ENCODE results near the gene SLC39A1. TPM values are rescaled to one million over a fixed set of nuclear protein-coding genes. Genes with fewer than 3 reads are reported as not detected.
"Not testable (repeated sequence)": the region's sequence is repeated elsewhere in the genome, so short reads cannot be mapped to it uniquely, and the experiment has no call there.

SLC39A1 gene
- total RNA-seq, result 10 to 100 TPM; 67.0 to 68.7 TPM

DNA sequence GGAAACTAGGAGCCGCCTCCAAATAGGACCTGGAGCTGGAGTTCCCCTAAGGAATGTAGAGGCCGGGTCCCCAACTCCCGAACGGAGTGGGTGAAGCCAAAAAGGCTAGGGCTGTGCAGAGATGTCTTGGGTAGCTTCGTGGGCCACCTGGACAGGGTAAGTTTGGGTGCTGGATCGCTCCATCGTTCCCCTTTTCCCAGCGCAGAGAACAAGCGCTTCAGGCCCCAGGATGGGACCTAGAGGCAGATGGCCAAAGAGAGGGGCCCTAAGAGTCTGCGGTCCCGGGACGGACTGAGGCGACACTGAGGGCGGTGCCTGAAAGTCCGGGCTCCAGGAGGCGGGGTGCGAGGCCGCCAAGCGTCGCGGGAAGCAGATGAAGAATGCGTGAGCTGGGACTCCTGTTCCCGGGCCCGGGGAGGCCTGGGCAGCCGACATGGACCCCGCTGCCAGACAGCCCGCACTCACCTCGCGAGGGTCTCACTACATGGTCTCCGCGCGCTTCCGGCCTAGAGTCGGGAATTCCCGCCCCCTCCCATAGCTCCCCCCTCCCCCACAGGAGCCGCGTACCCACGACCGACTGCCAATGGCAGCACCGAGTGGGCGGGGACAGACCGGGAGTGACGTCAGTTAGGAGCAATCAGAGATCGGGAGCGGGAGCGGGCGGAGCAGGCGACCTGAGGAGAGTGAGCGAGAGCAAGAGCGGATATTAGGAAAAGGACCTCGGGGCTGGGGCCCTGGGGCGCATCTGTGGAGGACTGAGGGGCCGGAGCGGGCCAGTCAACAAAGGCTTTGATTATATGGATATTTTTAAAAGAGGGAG is at the start of gene SLC39A1:
SLC39A1 (minus strand) TSS at position 508 of the 820 bp plus-strand sequence. CDS start 822 bp downstream, outside the sequence.
- ChIA-PET CTCF (interaction anchor here (0.9 to 2.7 kb wide), 3 partner anchors 14 to 23 kb away, joined by 4 to 20 read pairs (median 18); partner anchors contain the start of genes DENND4B, JTB and RAB13), POLR2A (interaction anchor here (0.7 to 2.8 kb wide), 9 partner anchors 10 to 257 kb away, joined by 3 to 19 read pairs (median 6); partner anchors contain the start of genes DENND4B, JTB, RPS27 and UBAP2L)
- H3K36me3 Mint-ChIP-seq, result peaks cover 30% of the 10 kb centered on the region
- peak within 1 kb of the TSS; percentile 76 for H3K4me3 Mint-ChIP-seq
- H3K27ac Mint-ChIP-seq, result peak within 1 kb of the TSS; percentile 85
- H3K9me3 Mint-ChIP-seq, result no peaks in the 10 kb centered on the region
- DNase-seq, result peak; percentile 98
- no peaks in the 10 kb centered on the region for H3K27me3 Mint-ChIP-seq
- H3K4me1 Mint-ChIP-seq (ENCODE audit: low read depth), result peaks cover 48% of the 10 kb centered on the region
- intact Hi-C loops (cut with micrococcal nuclease), result loop anchor here (10.0 kb wide), 3 partner anchors 312 to 472 kb away; partner anchors contain the start of genes HAX1, S100A3, S100A4 and S100A5

DNA sequence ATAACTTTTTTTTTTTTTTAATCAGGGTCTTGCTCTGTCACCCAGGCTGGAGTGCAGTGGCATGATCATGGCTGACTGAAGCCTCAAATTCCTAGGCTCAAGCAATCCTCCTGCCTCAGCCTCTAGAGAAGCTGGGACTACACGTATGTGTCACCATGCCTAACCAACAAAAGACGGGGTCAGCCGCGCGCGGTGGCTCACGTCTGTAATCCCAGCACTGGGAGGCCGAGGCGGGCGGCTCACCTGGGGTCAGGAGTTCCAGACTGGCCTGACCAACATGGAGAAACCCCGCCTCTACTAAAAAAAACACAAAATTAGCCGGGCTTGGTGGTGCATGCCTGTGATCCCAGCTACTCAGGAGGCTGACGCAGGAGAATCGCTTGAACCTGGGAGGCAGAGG is 49.2 kb upstream of the SLC39A1 start:
- CTCF ChIA-PET; POLR2A ChIA-PET; H3K36me3 Mint-ChIP-seq; H3K27ac Mint-ChIP-seq; DNase-seq; H3K27me3 Mint-ChIP-seq; H3K4me3 Mint-ChIP-seq; intact Hi-C loops (cut with micrococcal nuclease); H3K9me3 Mint-ChIP-seq; H3K4me1 Mint-ChIP-seq (ENCODE audit: low read depth): not testable (repeated sequence)

DNA sequence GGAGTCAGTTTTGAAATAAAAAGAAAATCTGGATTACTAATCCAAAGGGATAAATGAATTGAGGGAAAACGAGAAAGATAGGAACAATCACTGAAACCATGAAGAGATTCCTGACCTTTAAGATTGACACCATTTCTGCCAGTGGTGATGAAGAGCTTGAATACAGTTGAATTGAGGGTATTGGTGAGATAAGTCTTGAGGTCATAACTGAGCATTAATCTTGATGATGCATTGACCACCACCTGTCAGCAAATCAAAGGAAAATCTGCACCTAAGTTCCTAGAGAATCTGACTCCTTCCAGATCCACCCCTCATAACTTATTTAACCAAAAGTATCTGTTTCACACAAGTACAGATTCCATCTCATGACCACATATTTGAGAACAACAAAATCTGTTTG is 48.8 kb upstream of the SLC39A1 start:
- no peaks in the 10 kb centered on the region for H3K27me3 Mint-ChIP-seq
- ChIA-PET CTCF (interaction anchor here (0.5 kb wide), 1 partner anchor 10 kb away, joined by 3 read pairs; no protein-coding TSS in a partner anchor), POLR2A (no interaction called here)

DNA sequence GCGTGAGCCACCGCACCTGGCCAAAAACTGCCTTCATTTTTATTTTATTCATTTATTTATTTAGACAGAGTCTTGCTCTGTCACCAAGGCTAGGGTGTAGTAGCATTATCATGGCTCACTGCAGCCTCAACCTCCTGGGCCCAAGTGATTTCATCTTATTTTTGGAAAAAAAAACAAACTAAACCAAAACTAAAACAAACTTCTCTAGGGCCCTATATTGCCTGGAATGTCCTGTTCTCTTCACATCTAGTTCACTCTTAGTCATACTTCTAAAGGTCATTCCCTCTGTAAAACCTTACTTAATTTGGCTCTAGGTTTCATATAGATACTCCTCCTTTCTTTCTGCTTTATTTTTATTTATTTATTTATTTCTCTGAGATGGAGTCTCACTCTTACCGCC is 42.8 kb upstream of the SLC39A1 start:
- no peaks in the 10 kb centered on the region for H3K9me3 Mint-ChIP-seq
- ChIA-PET CTCF (no interaction called here), POLR2A (no interaction called here)
- H3K4me1 Mint-ChIP-seq (ENCODE audit: low read depth), result no peaks in the 10 kb centered on the region
- no peak overlapping the region for H3K4me3 Mint-ChIP-seq
- intact Hi-C loops (cut with micrococcal nuclease), result no loop called here
- no peaks in the 10 kb centered on the region for H3K27me3 Mint-ChIP-seq
- H3K27ac Mint-ChIP-seq, result no peak overlapping the region
- H3K36me3 Mint-ChIP-seq, result no peaks in the 10 kb centered on the region
- DNase-seq, result no peak

More for the DNA sequence above, 48.8 kb upstream of the SLC39A1 start:
- Mint-ChIP-seq H3K4me1 (ENCODE audit: low read depth) (no peaks in the 10 kb centered on the region), H3K9me3 (no peaks in the 10 kb centered on the region), H3K27ac (no peak overlapping the region), H3K4me3 (no peak overlapping the region), H3K36me3 (no peaks in the 10 kb centered on the region)
- DNase-seq, result no peak
- intact Hi-C loops (cut with micrococcal nuclease), result no loop called here

DNA sequence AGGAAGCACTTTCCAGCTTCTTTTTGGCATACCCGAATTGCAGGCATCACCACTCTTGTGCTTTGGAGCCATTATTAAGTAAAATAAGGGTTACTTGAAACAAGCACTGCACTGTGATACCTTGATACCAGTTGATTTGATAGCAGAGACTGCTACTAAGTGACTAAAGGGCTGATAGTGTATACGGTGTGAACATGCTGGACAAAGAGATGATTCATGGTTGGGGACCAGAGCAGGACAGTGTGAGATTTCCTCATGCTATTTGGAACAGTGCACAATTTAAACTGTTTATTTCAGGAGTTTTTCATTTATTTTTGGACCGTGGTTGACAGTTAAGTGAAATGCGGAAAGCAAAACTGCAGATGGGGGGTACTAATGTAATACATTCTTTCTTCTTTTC is 37.1 kb upstream of the SLC39A1 start:
- intact Hi-C loops (cut with micrococcal nuclease), result no loop called here
- Mint-ChIP-seq H3K4me3 (no peak overlapping the region), H3K27ac (no peak overlapping the region), H3K36me3 (peaks cover 4% of the 10 kb centered on the region), H3K9me3 (no peaks in the 10 kb centered on the region), H3K4me1 (ENCODE audit: low read depth) (no peaks in the 10 kb centered on the region), H3K27me3 (no peaks in the 10 kb centered on the region)
- CTCF ChIA-PET, result interaction anchor here (0.7 kb wide), 1 partner anchor 956 kb away, joined by 3 read pairs; the partner anchor contains the start of gene PBXIP1
- DNase-seq, result no peak
- POLR2A ChIA-PET, result interaction anchor here (3.1 kb wide), 1 partner anchor 9 kb away, joined by 11 read pairs; the partner anchor contains the start of gene RPS27

DNA sequence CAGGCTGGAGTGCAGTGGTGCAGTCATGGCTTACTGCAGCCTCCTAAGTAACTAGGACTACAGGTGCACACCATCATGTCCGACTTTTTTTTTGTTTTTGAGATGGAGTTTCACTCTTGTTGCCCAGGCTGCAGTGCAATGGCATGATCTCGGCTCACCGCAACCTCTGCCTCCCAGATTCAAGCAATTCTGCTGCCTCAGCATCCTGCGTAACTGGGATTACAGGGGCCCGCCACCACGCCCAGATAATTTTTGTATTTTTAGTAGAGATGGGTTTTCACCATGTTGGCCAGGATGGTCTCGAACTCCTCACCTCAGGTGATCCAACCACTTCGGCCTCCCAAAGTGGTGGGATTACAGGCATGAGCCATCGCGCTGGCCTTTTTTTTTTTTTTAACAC is 33.5 kb upstream of the SLC39A1 start:
- POLR2A ChIA-PET, result not testable (repeated sequence)
- intact Hi-C loops (cut with micrococcal nuclease), result loop anchor here (10.0 kb wide), 1 partner anchor 158 kb away; the partner anchor contains the start of gene NUP210L

GRCh38 chr1:153995640-153996039 is 32.3 kb upstream of the SLC39A1 start:
- no peak overlapping the region for H3K27ac Mint-ChIP-seq
- ChIA-PET CTCF (interaction anchor here (0.6 kb wide), 1 partner anchor 398 kb away, joined by 3 read pairs; no protein-coding TSS in a partner anchor), POLR2A (no interaction called here)
- H3K36me3 Mint-ChIP-seq, result peaks cover 42% of the 10 kb centered on the region
- H3K4me1 Mint-ChIP-seq (ENCODE audit: low read depth), result peaks cover 21% of the 10 kb centered on the region
- DNase-seq, result no peak
- H3K4me3 Mint-ChIP-seq, result no peak overlapping the region
- intact Hi-C loops (cut with micrococcal nuclease), result loop anchor here (10.0 kb wide), 1 partner anchor 159 kb away; the partner anchor contains the start of gene NUP210L
- H3K27me3 Mint-ChIP-seq, result no peaks in the 10 kb centered on the region
- no peaks in the 10 kb centered on the region for H3K9me3 Mint-ChIP-seq

More for the DNA sequence above, 33.5 kb upstream of the SLC39A1 start:
- CTCF ChIA-PET, H3K27me3 Mint-ChIP-seq, H3K27ac Mint-ChIP-seq, H3K4me3 Mint-ChIP-seq, DNase-seq, H3K9me3 Mint-ChIP-seq: not testable (repeated sequence)
- peaks cover 15% of the 10 kb centered on the region for H3K4me1 Mint-ChIP-seq (ENCODE audit: low read depth)
- H3K36me3 Mint-ChIP-seq, result peaks cover 30% of the 10 kb centered on the region

- DNase-seq, result no peak
- POLR2A ChIA-PET, result interaction anchor here (1.2 kb wide), 1 partner anchor 188 kb away, joined by 3 read pairs; no protein-coding TSS in a partner anchor
- Mint-ChIP-seq H3K4me3 (no peak overlapping the region), H3K27me3 (peaks cover 2% of the 10 kb centered on the region), H3K9me3 (no peaks in the 10 kb centered on the region), H3K36me3 (peaks cover 44% of the 10 kb centered on the region), H3K4me1 (ENCODE audit: low read depth) (peaks cover 24% of the 10 kb centered on the region), H3K27ac (no peak overlapping the region)
- intact Hi-C loops (cut with micrococcal nuclease), result loop anchor here (10.0 kb wide), 1 partner anchor 160 kb away; the partner anchor contains the start of gene NUP210L
- CTCF ChIA-PET, result interaction anchor here (0.6 kb wide), 1 partner anchor 397 kb away, joined by 3 read pairs; no protein-coding TSS in a partner anchor
These were observed 31.9 kb upstream of the SLC39A1 start for GRCh38 chr1:153995202-153995601.

DNA sequence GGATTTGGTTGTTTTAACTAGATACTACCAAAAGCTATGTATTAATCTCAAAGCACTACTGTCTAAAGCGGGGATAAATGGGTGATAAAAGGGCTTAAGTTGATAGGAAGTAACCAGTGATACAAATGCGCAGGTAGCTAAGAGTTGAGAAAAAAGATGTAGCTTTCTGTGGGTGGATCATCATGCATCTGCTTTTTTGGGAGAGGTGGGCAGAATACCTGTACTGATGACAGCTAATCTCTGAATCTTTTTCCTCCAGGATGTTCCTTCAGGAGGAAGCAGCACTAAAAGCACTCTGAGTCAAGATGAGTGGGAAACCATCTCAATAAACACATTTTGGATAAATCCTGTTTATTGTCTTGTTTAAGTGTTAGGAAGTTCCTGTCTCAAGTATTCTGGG is 28.5 kb upstream of the SLC39A1 start:
- peaks cover 44% of the 10 kb centered on the region for H3K36me3 Mint-ChIP-seq
- H3K9me3 Mint-ChIP-seq, result no peaks in the 10 kb centered on the region
- H3K27ac Mint-ChIP-seq, result peak overlapping the region; percentile 99
- H3K4me3 Mint-ChIP-seq, result peak overlapping the region; percentile 97
- H3K27me3 Mint-ChIP-seq, result peaks cover 2% of the 10 kb centered on the region
- intact Hi-C loops (cut with micrococcal nuclease), result loop anchor here (2.0 to 10.0 kb wide), 4 partner anchors 163 to 321 kb away; partner anchors contain the start of genes HAX1, ILF2 and NUP210L
- no peak for DNase-seq
- peaks cover 36% of the 10 kb centered on the region for H3K4me1 Mint-ChIP-seq (ENCODE audit: low read depth)
- ChIA-PET CTCF (interaction anchor here (0.6 to 1.9 kb wide), 7 partner anchors 14 to 280 kb away, joined by 3 to 10 read pairs (median 4); partner anchors contain the start of genes DENND4B, JTB and SLC27A3), POLR2A (interaction anchor here (0.7 to 3.1 kb wide), 12 partner anchors 8 to 357 kb away, joined by 3 to 23 read pairs (median 8); partner anchors contain the start of genes CHTOP, CREB3L4, CRTC2 and DENND4B)

DNA sequence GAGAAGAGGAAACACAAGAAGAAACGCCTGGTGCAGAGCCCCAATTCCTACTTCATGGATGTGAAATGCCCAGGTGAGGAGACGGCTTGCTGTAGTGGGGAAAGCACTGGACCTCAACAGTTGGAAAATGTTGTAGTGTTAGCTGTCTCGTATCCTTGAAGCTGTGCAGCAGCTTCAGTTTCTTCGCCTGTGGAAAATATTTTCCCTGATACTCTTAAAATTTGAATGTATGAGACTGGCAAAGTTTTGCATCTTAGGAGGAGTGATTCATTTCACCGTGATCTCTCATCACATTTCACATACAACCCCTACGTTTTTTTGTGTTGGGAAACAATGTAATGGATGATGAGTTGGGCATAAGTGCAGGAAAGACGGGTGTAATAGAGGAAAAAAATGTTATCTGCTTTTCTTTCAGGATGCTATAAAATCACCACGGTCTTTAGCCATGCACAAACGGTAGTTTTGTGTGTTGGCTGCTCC is 27.9 kb upstream of the SLC39A1 start:
- ChIA-PET CTCF (interaction anchor here (1.0 to 1.9 kb wide), 7 partner anchors 13 to 459 kb away, joined by 3 to 10 read pairs (median 4); partner anchors contain the start of genes DENND4B, GATAD2B, JTB and SLC27A3), POLR2A (interaction anchor here (1.0 to 3.1 kb wide), 19 partner anchors 9 to 459 kb away, joined by 3 to 23 read pairs (median 7); partner anchors contain the start of genes CHTOP, CREB3L4, CRTC2 and DENND4B)
- Mint-ChIP-seq H3K27me3 (peaks cover 2% of the 10 kb centered on the region), H3K27ac (peak overlapping the region; percentile 99), H3K4me3 (peak overlapping the region; percentile 97), H3K36me3 (peaks cover 44% of the 10 kb centered on the region), H3K9me3 (no peaks in the 10 kb centered on the region), H3K4me1 (ENCODE audit: low read depth) (peaks cover 41% of the 10 kb centered on the region)
- intact Hi-C loops (cut with micrococcal nuclease), result loop anchor here (2.0 to 10.0 kb wide), 4 partner anchors 164 to 320 kb away; partner anchors contain the start of genes HAX1, ILF2 and NUP210L
- DNase-seq, result no peak

- CTCF ChIA-PET, result interaction anchor here (1.0 to 1.9 kb wide), 5 partner anchors 13 to 458 kb away, joined by 3 to 10 read pairs (median 4); partner anchors contain the start of genes GATAD2B and JTB
- H3K4me1 Mint-ChIP-seq (ENCODE audit: low read depth), result peaks cover 45% of the 10 kb centered on the region
- H3K27me3 Mint-ChIP-seq, result peaks cover 3% of the 10 kb centered on the region
These were observed 27.3 kb upstream of the SLC39A1 start, which contains the start of gene RPS27 for GRCh38 chr1:153990468-153991150. Gene RPS27 (plus strand): TSS chr1:153990762. CDS start chr1:153990797, 35 bp downstream.

More at GRCh38 chr1:153990468-153991150, 27.3 kb upstream of the SLC39A1 start, which contains the start of gene RPS27:
- Mint-ChIP-seq H3K36me3 (peaks cover 42% of the 10 kb centered on the region), H3K9me3 (no peaks in the 10 kb centered on the region), H3K27ac (peak within 1 kb of the TSS; percentile 99), H3K4me3 (peak within 1 kb of the TSS; percentile 97)
- POLR2A ChIA-PET, result interaction anchor here (0.5 to 3.1 kb wide), 30 partner anchors 10 to 459 kb away, joined by 3 to 23 read pairs (median 4); partner anchors contain the start of genes CHTOP, CREB3L4, CRTC2 and DENND4B
- intact Hi-C loops (cut with micrococcal nuclease), result loop anchor here (1.0 to 10.0 kb wide), 10 partner anchors 13 to 320 kb away; partner anchors contain the start of genes CREB3L4, CRTC2, HAX1 and ILF2
- DNase-seq, result peak; percentile 93

Data from activated CD4-positive, alpha-beta memory T cell treated with anti-CD3 and anti-CD28 coated beads for 36 hours (primary cell).